Measurements from ENCODE around the gene NOX3. TPM values are rescaled to one million over a fixed set of nuclear protein-coding genes. Genes with fewer than 3 reads are reported as not detected.

Gene NOX3
- total RNA-seq, 1 donor from 2014 or later: not detected

DNA sequence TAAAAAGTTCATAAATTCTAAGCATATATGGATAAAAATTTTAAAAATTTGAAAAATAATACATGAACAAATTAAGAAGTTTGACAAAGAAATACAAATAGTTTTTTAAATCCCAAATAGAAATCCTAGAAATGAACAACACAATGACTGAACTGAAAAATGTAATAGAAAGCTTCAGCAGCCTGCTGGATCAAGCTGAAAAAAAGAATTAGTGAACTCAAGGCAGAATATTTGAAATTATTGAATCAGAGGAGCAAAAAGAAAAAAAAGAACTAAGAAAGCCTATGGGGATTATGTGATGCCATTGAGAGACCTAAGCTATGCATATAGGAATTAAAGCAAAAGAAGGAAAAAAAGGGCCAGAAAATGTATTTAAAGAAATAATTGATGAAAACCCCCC lies 101.5 kb downstream of the NOX3 start:
- TF ChIP-seq POLR2AphosphoS5 (IDR thresholded peaks at IDR 0.05; ENCODE audit: insufficient read depth in 1 of 2, low read depth in 1 of 2) (no peak), POLR2A (IDR thresholded peaks at IDR 0.05) (no peak)
- TF ChIP-seq, protein P1, sequence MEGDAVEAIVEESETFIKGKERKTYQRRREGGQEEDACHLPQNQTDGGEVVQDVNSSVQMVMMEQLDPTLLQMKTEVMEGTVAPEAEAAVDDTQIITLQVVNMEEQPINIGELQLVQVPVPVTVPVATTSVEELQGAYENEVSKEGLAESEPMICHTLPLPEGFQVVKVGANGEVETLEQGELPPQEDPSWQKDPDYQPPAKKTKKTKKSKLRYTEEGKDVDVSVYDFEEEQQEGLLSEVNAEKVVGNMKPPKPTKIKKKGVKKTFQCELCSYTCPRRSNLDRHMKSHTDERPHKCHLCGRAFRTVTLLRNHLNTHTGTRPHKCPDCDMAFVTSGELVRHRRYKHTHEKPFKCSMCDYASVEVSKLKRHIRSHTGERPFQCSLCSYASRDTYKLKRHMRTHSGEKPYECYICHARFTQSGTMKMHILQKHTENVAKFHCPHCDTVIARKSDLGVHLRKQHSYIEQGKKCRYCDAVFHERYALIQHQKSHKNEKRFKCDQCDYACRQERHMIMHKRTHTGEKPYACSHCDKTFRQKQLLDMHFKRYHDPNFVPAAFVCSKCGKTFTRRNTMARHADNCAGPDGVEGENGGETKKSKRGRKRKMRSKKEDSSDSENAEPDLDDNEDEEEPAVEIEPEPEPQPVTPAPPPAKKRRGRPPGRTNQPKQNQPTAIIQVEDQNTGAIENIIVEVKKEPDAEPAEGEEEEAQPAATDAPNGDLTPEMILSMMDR (IDR thresholded peaks at IDR 0.05): no peak
- Histone ChIP-seq H3K4me1 (no peaks in the 10 kb centered on the region), H3K27me3 (no peaks in the 10 kb centered on the region), H3K4me3 (no peak overlapping the region), H3K36me3 (no peaks in the 10 kb centered on the region), H3K9me3 (peaks cover 9% of the 10 kb centered on the region), H3K27ac (no peak overlapping the region)
- intact Hi-C loops (cut with DNase I): no loop called here
- no peak for DNase-seq (ENCODE audit: extremely low spot score in 2 of 2)

DNA sequence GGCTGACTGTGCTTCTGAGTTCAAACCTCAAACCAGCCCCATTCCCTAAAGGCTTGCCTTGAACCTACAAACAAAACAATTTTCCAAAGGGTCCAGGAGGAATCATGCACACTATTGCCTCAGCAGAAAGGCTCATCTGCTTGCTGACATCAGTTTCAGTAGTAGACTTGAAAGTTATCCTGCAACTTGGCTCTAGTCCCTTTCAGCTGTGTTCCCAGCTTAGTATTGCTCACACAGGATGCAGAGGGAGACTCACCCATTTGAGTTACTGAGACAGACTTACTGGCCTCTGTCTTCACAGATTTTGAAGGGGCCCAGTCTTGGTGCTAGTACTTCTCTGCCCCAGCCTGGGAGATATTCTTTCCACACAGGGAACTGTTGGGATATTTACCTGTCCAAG lies 102.8 kb downstream of the NOX3 start:
- Histone ChIP-seq H3K4me1 (no peaks in the 10 kb centered on the region), H3K36me3 (no peaks in the 10 kb centered on the region), H3K27me3 (no peaks in the 10 kb centered on the region), H3K4me3 (no peak overlapping the region), H3K9me3 (peaks cover 10% of the 10 kb centered on the region), H3K27ac (no peak overlapping the region)
- DNase-seq (ENCODE audit: extremely low spot score in 2 of 2): no peak
- intact Hi-C loops (cut with DNase I): no loop called here
- TF ChIP-seq, protein P1 (IDR thresholded peaks at IDR 0.05): no peak
- TF ChIP-seq POLR2AphosphoS5 (IDR thresholded peaks at IDR 0.05; ENCODE audit: insufficient read depth in 1 of 2, low read depth in 1 of 2): no peak
- TF ChIP-seq POLR2A (IDR thresholded peaks at IDR 0.05): no peak

DNA sequence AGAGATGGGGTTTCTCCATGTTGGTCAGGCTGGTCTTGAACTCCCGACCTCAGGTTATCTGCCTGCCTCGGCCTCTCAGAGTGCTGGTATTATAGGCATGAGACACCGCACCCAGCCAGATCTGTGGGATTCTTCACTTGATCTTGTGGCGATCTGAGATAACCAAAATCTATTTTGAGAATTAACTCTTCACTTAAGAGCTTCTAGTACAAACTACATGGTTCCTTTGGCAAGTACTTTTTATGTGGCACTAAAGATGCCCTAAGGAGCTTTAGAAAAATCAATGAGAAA lies 103.6 kb downstream of the NOX3 start:
- H3K27ac ChIP-seq: no peak overlapping the region
- H3K4me1 ChIP-seq: no peaks in the 10 kb centered on the region
- H3K9me3 ChIP-seq: peaks cover 14% of the 10 kb centered on the region
- TF ChIP-seq POLR2AphosphoS5 (IDR thresholded peaks at IDR 0.05; ENCODE audit: insufficient read depth in 1 of 2, low read depth in 1 of 2) (no peak), POLR2A (IDR thresholded peaks at IDR 0.05) (no peak)
- TF ChIP-seq, protein P1 (IDR thresholded peaks at IDR 0.05): no peak
- intact Hi-C loops (cut with DNase I): no loop called here
- H3K4me3 ChIP-seq: no peak overlapping the region
- no peak for DNase-seq (ENCODE audit: extremely low spot score in 2 of 2)
- H3K36me3 ChIP-seq: no peaks in the 10 kb centered on the region
- no peaks in the 10 kb centered on the region for H3K27me3 ChIP-seq

DNA sequence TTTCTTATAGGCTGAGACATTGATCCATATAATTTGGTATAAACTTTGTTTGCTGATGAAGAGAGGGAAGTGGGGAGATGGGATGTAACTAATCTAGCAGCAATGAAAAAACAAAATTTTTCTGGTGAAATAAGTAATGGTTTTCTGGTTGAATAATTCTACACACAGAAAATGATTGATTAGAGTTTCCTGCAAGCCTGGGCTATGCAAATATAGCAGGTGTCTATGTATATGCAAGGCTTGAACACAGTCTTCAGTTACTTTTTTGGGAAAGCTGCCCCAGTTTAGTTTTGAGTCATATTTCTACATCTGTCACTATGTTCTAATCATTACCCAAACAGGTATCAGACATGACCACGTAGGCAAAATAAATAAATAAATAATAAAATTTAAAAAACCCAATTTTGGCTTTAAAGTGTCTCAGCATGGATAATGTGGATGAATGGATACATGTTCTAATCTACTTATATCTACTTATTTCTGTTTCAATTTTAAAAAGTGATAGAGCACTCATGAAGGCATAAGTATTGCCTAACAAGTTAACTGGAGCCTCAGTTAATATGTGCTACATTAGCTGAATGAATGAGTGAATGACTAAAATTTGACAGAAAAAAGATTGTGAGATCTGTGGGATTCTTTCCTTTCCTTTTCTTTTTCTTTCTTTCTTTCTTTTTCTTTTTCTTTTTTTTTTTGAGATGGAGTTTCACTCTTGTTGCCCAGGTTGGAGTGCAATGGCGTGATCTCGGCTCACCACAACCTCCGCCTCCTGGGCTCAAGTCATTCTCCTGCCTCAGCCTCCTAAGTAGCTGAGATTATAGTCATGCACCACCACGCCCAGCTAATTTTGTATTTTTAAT lies 104.1 kb downstream of the NOX3 start:
- H3K27ac ChIP-seq: no peak overlapping the region
- peaks cover 14% of the 10 kb centered on the region for H3K9me3 ChIP-seq
- no peaks in the 10 kb centered on the region for H3K4me1 ChIP-seq
- H3K36me3 ChIP-seq: no peaks in the 10 kb centered on the region
- no peaks in the 10 kb centered on the region for H3K27me3 ChIP-seq
- TF ChIP-seq POLR2A (IDR thresholded peaks at IDR 0.05) (no peak), POLR2AphosphoS5 (IDR thresholded peaks at IDR 0.05; ENCODE audit: insufficient read depth in 1 of 2, low read depth in 1 of 2) (no peak)
- TF ChIP-seq, protein P1 (IDR thresholded peaks at IDR 0.05): no peak
- DNase-seq (ENCODE audit: extremely low spot score in 2 of 2): no peak
- H3K4me3 ChIP-seq: no peak overlapping the region
- intact Hi-C loops (cut with DNase I): no loop called here

DNA sequence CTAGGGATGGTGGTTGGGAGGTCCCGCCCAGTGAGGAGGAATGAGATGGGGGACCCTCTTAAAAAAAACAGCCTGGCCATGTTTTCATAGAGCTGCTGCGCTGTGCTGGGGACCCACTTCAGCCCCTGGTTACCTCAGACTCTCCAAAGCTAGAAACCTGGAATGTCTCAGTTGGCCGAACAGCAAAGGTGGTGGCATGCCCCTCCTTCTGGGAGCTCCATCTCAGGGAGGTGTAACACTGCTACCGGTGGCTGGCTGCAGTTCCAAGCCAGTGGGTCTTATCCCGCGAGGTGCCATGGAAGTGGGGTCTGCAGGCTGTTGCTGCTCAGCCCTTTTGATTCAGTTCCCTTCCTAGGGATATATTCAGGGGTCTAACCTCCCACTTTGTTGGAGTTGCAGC lies 105.7 kb downstream of the NOX3 start:
- intact Hi-C loops (cut with DNase I): no loop called here
- Histone ChIP-seq H3K4me1 (no peaks in the 10 kb centered on the region), H3K9me3 (peaks cover 14% of the 10 kb centered on the region), H3K27me3 (no peaks in the 10 kb centered on the region), H3K4me3 (no peak overlapping the region), H3K36me3 (no peaks in the 10 kb centered on the region), H3K27ac (no peak overlapping the region)
- DNase-seq (ENCODE audit: extremely low spot score in 2 of 2): no peak
- TF ChIP-seq POLR2A (IDR thresholded peaks at IDR 0.05): no peak
- TF ChIP-seq, protein P1 (IDR thresholded peaks at IDR 0.05): no peak
- TF ChIP-seq POLR2AphosphoS5 (IDR thresholded peaks at IDR 0.05; ENCODE audit: insufficient read depth in 1 of 2, low read depth in 1 of 2): no peak

Data from vagina (tissue), 2 donors.